HEK293 (cell line): ENCODE data around the gene COPG2.

Experiments used
- CTCF ChIP-seq: fragments of 450-650 bp; formaldehyde crosslinking; IDR thresholded peaks from 2 replicates; pipeline ENCODE4 v1.5.1; 2016; ENCODE audit warnings: missing biosample characterization, missing genetic modification characterization
- PATZ1 ChIP-seq: fragments of 450-650 bp; formaldehyde crosslinking; IDR thresholded peaks from 2 replicates; pipeline ENCODE4 v1.5.1; 2016; ENCODE audit warnings: missing biosample characterization, missing genetic modification characterization
- PRDM1 ChIP-seq: fragments of 450-650 bp; formaldehyde crosslinking; IDR thresholded peaks from 2 replicates; pipeline ENCODE4; 2016; ENCODE audit warnings: missing biosample characterization, missing genetic modification characterization
- ZEB2 ChIP-seq: fragments of 450-650 bp; formaldehyde crosslinking; IDR thresholded peaks from 2 replicates; pipeline ENCODE4 v1.5.1; 2016; ENCODE audit warnings: missing biosample characterization, missing genetic modification characterization
- ZNF121 ChIP-seq: fragments of 450-650 bp; formaldehyde crosslinking; IDR thresholded peaks from 2 replicates; pipeline ENCODE4 v1.5.1; 2016; ENCODE audit warnings: missing biosample characterization, missing genetic modification characterization
- ZNF18 ChIP-seq: fragments of 450-650 bp; formaldehyde crosslinking; IDR thresholded peaks from 2 replicates; pipeline ENCODE4 v1.5.1; 2016; ENCODE audit warnings: missing biosample characterization, missing genetic modification characterization
- ZNF366 ChIP-seq: fragments of 450-650 bp; formaldehyde crosslinking; conservative IDR thresholded peaks from 2 replicates; pipeline ENCODE4 v1.5.1; 2016; ENCODE audit warnings: missing biosample characterization, missing genetic modification characterization
- ZNF416 ChIP-seq: fragments of 450-650 bp; formaldehyde crosslinking; IDR thresholded peaks from 2 replicates; pipeline ENCODE4 v1.5.1; 2016; ENCODE audit warnings: missing biosample characterization, missing genetic modification characterization
- ZNF518A ChIP-seq: fragments of 450-650 bp; formaldehyde crosslinking; conservative IDR thresholded peaks from 2 replicates; pipeline ENCODE4 v1.5.1; 2016; ENCODE audit warnings: low read depth, missing biosample characterization, missing genetic modification characterization
- ZNF549 ChIP-seq: fragments of 450-650 bp; IDR thresholded peaks from 2 replicates; pipeline ENCODE4 v1.5.1; 2018; ENCODE audit warnings: missing biosample characterization, missing genetic modification characterization, mild to moderate bottlenecking, inconsistent platforms, moderate library complexity
- ZNF639 ChIP-seq: fragments of 450-650 bp; formaldehyde crosslinking; IDR thresholded peaks from 2 replicates; pipeline ENCODE4 v1.5.1; 2016; ENCODE audit warnings: missing biosample characterization, missing genetic modification characterization

GRCh38 chr7:130628901-130629300 is 39.6 kb downstream of the COPG2 start:
- TF ChIP-seq CTCF (tag by site-specific recombination) (no peak), PRDM1 (tag by site-specific recombination) (no peak), ZEB2 (tag by site-specific recombination) (no peak), PATZ1 (tag by site-specific recombination) (no peak), ZNF639 (tag by site-specific recombination) (no peak), ZNF416 (no peak), ZNF121 (no peak), ZNF549 (tag by site-specific recombination) (no peak), ZNF18 (tag by site-specific recombination) (no peak), ZNF366 (tag by site-specific recombination) (no peak), ZNF518A (tag by site-specific recombination) (no peak)
